ENCODE data around the gene BRD2.

Gene BRD2

DNA sequence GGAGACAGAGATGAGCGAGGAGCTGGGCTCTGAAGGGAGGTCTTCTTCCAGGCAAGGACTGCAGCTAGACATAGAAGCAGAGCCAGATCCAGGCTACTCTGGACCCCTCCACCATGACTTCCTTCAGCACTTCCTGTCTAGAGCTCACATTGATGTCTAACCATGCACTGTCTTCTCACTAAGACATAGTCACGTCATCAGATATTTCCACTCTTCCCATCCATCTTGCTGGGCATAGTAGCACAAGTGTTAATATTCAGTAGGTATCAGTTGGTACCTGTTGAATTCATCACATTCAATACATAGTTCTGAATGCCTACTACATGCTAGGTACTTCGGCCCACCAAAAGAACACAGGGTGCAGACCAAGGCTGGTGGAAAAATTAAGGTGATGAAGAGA is 18.4 kb upstream of the BRD2 start:
- no peak for DNase-seq

DNA sequence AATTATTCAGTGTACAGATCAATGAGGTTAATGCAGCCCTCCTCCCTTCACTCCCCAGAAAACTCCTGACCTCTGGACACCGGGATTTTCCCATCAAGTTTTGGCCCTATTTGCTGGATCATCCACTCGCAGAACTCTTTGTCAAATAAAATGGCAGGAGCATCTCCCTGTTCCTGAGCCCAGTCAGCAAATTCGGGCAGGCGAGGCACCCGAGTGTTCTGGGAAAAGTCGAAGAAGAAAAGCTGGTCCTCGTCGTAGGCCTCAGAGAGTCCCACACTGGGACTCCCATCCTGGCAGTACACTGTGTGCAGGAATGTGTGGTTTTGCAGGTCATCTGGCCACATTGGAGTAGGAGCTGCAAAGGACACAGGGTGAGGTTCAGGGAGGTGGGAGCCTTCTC is 17.9 kb upstream of the BRD2 start:
- DNase-seq, result no peak

DNA sequence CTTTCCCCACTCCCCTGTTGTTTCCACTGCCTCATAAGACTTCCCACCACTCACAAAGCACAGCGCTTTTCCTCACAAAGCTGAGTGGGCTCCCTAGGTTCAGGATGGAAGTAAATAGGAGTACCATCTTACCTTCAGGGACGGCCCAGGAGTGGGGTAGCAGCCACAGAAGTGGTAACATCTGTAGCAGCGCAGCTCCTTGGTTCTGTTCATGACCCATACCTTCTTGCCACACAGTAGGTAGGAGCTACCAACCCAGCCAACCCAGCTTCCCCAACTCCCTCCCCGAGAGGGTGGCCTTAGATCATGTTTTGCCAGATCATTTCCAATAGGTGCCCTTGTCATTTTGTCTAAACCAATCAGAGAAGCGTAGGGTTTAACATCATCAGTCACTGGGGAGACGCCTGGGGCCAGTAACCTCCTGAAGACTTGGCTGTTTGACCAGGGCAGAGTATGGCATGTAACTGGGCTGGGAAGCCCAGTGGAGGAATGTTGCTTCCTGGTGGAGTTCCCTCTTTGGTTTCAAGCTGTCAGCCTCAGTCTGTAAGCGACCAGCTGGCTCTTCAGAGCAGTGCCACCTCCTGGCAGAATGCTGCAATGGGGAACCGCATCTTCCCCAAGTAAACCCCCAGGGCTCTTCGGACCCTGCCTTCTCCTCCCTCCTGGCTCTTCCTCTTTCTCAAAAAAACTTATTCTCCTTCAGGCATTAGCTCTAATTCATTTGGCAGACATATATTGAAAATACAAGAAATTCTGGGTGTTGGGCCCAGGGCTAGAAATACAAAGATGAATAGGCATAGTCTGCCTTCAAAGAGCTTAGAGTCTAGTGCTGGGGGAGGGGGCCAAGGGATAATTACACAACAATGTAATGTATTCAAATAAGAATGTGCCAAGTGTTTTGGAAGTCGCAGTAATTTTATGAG is 15.3 kb upstream of the BRD2 start, which contains the start of gene HLA-DMA:
Gene HLA-DMA, minus strand, starts transcription at position 281 of the 923 bp plus-strand sequence. Its CDS starts 61 bp downstream, at position 220.
- no peak for DNase-seq

DNA sequence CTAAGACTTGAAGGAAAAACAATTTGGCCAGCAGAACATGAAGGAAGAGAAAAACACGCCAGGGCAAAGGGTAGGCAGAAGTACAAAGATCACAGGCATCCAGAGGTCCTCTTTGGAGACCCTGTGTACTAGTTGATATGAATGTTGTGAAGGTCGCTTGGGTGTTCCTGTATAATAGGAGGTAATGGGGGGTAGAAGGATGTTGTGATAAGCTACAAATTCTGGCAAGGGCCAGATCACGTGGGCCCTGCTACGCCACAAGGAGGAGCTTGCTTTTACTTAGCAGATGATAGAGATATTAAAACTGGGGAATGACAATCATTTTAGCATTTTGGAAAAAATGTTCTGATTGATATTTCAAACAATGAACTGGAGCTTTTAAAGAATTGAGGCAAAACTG is 14.6 kb upstream of the BRD2 start:
- DNase-seq, result no peak

DNA sequence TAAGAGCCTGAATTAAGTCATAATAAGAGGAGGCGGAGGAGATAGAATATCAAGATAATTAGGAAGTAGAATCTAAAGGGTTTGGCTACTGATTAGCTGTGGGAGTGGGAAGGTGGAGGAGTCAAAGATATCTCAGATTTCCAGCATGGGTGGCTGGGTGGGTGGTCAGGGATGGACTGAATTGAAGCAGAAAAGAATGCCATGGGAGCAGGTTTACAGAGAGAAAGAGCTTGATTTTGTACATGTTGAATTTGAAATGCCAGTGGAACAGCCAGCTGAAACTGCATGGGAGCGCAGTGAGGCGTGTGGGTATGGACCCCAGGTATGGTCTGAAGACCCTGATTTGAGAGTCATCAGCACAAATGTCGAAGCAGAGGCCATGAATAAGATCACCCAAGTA is 14.1 kb upstream of the BRD2 start:
- DNase-seq, result no peak

DNA sequence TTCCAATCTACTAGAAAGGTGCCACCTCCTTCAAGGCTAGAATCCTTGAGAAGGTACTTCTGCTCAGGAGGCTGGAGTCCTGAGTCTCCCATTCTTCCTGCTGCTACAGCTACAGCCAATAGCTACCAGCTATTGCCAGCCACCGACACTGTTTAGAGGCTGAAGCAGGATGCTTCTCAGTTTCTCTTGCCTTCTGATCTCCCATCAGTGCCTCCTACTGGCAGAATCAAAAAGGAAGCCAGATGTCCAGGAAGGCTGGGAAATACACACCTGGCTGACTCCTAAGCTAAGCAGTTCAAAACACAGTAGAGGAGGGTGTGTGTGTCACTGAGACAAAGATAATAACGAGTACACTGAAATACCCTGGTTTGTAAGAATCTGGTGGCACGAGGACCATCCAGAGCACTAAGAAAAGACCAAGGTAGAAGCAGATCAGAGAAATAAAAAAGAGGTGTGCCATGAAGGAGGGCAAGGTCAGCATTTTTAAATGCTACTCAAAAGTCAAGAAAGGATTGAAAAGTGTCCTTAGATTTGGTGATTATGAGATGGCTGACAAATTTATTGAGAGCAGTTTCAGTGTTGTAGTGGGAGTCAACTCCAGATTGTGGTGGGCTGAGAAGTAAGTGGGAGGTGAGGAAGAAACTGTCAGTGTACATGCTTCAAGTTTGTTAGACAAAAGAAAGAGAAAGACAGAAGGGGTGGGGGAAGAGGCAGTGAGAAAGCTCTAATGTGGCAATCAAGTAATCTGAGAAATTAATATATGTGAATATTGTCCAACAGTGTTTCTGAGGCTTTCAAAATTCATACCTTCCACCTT is 13.2 kb upstream of the BRD2 start:
- no peak for DNase-seq

DNA sequence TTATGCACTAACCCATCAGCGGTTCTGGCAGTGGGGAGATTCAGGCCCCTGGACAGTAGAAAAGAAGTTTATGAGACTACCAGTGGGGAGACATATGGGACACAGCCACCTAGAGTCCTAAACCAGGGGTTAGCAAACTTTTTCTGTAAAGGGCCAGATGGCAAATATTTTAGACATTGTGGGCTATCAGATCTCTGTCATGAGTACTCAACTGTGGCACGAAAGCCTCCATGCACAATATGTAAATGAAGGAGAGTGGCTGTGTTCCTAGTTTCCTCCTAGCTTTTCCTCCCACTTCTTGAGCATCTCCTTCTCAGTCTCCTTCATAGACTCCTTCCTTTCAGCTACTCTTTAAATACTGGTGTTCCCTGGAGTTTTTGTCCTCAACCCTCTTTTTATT is 12.2 kb upstream of the BRD2 start:
- no peak for DNase-seq

DNA sequence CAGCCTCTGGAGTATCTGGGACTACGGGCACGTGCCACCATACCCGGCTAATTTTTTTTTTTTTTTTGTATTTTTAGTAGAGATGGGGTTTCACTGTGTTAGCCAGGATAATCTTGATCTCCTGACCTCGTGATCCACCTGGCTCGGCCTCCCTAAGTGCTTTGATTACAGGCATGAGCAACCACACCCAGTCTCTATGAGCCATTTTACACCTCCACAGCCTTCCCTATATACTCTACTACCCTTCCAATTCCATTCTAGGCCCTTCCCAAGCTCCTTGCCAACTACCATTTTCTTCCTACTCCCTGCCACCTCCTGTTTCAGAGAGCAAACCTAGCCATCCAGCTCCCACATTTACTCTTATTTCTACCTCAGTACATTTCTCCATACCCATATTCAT is 7.8 kb upstream of the BRD2 start:
- no peak for DNase-seq

DNA sequence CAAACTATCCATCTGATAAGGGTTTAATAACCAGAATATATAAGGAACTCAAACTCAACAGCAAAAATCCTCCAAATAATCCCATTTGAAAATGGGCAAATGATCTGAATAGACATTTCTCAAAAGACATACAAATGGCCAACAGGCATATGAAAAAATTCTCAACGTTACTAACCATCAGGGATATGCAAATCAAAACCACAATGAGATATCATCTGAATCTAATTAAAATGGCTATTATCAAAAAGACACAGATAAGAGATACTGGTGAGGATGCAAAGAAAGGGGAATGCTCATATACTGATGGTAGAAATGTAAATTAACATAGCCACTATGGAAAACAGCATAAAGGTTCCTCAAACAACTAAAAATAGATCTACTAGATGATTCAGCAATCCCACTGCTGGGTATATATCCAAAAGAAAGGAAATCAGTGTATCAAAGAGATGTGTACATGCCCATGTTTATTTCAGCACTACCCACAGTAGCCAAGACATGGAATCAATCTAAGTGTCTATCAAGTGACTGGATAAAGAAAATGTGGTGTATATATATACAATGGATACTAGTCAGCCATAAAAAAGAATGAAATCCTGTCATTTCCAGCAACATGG is 6.1 kb upstream of the BRD2 start:
- no peak for DNase-seq

DNA sequence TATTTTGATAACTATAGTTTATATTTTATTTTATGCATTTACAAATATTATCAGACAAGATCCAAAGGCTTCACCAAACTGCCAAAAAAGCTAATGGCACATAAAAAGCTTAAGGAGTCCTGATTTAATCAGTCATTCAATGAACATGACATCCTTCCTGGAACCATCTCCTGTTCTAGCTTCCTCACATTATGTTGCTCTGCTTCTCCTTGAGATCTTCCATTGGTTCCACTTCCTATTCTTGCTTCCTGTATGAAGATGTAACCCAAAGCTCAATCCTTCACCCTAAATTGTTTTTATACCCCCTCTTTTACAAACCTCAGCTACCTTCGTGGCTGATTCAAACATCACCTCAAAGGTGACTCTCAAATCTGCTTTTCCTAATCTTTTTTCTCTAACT is 4.5 kb upstream of the BRD2 start:
- no peak for DNase-seq

DNA sequence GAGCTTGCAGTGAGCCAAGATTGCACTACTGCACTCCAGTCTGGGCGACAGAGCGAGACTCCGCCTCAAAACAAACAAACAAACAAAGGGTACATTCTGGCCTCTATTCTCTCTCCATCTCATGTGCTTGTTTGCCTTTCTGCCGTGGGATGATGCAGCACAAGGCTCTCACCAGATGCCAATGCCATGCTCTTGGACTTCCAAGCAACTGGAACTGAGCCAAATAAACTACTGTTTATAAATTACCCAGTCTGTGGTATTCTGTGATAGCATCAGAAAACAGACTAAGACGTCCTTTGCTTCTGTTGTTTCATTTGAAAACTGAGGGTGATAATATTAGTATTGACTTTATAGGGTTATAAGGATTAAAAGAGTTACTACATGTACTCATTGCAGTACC is 3.6 kb upstream of the BRD2 start:
- DNase-seq, result no peak

DNA sequence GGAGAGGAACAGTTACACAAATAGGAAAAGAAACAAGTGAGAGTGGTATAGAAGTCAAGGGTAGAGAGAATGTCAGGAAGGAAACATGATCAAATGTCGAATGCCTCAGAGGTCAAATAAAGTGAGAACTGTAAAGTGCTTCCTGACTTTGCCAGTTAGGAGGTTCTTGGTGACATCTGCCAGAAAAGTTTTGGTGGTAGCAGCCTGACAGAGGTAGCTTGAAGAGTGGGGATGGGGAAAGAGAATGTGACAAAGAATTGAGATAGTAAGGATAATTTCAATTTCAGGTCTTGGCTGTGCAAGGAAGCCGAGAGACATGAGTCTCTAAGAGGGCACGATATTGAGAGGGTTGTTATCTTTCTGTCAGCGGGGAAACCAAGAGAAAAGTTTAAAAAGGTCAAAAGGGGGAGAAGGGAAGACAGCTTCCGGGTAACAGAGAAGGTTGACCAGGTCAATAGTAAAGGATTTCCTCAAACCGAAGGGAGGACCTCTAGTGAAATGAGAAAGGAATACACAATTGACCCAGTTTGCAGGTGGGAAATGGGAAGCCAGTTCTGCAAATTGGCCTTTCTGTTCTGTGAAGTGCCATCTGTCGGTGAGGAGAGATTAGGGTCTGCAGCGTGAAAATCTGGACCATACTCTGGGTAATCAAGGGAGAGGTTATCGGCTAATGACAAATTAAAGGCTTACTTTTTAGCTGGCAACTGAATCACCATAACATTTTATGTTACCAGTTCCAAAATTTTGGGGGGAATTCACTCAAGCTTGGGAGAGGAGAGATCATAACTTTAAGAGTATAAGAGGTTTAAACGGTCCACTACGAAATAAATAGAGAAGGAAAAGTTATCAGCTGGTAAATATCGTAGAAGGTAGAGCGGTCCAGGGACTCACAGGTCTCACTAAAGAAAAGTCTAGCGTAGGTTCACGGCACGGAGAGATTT is 973 bp upstream of the BRD2 start:
- peak; percentile 67 for DNase-seq

DNA sequence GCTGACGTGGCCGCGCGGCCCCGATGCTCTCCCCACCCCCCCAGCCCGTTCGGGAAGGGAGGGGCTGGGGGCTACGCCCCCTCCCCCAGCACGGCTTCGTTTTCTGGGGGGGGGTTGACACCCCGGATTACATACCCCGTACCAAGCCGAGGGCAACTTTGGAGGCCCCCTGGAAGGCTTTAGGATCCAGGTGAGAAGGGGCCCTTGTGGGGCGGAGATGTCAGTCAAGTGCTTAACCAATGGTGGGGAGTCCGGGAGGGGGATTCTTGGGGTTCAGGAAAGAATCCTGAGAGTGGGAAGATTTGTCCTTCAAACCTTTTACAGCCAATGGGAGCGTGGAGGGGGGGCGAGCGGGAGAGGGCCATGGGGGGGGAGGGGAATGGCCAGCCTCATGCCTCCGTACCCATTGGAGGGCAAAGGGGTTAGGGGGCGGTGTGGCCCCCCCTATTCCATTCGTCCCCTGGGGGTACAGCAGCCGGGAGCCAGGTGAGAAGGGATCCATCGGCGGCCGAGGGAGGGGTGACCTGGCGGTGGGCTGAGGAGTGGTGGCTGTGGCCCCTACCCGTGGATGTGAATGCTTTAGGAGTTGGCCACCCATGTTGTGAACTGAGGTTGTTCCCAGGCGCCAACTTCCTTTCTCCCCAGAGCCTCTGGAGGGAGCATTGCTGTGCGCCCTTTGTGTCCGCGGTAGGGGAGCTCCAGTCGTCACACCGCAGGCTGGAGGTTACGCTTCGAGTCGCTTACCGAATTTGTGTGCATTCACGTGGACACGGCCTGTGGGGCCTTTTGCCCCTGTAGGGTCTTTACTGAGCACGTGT is 682 bp downstream of the BRD2 start:
- DNase-seq, result peak; percentile 79

DNA sequence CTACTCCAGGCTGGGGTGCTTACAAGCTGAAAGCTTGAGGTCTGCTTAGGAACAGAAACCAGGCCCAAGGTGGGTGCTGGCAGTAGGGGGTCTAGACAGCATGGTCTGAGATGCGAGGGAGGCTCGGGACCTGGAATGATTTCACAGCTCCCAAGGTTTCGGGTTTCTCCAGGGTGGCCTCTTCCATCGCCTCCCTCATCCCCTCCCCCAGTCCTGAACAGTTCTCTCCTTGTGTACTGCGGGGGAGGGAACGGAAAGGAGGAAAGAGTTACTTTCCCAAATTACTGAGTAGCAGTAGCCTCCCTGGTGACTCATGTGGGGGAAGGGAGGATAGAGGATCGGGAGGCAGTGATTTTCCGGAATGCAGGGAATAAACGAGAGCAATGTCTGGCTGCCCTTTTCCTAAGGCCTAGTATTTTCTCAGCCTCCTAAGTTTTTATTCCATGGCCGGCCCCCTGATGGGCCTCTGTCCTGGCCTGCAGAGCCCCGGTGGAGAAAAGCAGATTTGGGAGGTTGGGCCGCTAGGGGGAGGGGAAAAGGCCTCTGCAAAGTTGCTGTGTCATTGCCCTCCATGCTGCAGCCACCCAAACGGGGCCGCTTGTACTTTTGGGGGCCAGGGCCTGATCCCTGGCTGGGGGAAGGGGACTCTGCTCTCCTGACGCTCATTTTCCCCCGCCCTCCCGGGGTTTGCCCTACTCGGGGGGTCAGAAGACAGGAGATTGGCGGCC is 1.5 kb downstream of the BRD2 start:
- peak; percentile 68 for DNase-seq

DNA sequence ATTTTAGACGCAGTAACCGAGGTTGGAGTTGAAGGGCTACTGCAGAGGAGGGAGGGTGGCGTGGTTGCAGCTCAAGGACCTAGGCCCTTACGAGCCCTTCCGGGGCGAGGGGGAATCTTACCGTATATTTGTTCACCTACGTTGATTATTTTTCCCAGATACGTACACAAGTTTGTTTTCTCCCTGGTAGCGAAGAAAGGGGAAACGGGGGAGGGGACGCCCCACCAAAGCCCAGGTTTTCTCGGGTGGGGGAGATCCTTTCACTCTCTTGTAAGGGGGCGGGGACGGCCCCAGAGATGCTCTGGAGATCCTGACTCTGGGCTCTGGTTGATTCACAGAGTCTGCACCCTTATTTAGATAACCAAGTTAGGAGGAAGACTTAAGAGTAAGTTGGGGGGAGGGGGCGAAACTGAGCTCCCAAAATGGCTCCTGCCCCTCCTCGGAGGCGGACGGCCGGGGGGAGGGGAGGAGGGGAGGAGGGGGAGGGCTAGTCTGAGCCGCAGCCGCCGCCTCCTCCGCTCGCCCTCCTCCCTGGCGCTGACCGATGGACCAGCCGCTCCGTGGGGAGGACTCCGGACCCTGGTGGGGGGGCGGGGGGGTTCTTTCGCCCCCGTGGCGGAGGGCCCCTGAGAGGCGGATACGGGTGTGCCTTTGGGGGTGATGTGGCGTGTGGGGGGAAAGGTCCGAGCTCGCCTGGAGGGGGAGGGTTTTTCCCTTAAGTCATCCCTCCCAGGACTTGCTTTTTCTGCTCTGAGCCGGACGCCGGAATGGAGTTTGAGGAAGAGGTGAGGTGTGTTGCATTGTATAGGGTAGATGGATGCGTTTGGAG is 2.2 kb downstream of the BRD2 start:
- peak; percentile 82 for DNase-seq

DNA sequence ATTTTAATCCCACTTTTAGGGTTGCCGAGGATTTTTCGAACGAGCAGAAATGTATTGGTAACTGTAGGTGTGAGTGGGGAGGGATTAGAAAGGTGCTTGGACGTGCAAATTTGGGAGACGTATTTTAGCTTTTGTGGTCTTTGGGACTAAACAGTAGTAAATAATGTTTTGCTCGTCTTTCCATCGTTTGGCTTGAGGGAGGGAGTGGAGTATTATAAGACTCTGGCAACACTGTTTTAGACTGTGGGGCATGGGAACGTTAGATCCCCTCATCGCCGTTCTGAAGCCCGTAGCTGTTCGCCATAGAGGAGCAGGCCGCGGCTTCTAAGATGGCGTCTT is 2.8 kb downstream of the BRD2 start:
- DNase-seq, result no peak

DNA sequence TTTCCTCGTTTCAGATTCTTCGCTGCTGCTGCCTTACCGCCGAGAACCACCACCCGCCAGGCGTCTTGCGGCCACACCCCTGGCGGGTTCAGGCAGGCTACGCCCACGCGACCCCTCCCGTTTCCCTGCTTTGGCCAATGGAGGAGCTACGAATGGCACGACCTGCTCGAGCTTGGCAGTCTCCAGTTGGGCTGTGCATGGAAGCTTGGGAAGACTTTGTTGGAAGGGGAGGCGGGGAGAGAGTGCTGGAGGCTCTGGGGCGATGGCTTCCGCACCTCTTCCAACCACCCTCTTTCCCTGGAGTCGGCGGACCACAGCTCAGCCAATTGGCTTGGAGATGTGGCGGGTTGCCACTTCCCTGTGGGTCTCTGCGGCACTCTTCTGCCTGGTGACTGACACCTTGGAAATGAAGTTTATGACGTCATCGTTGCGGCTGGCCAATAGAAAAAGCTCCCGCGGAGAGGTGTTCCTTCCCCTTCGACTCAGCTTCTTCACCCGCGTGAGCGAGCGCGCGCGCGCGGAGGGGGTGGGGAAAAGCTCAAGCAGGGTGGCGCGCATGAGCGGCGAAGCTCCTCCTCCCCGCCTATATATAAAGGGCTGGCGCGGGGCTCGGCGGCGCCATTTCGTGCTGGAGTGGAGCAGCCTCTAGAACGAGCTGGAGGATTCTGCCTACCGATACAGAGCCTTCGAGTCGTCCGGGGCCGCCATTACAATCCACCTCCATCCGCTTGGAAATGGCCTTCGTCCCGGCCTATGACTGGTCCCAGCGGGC is 3.4 kb downstream of the BRD2 start:
- peak; percentile 99 for DNase-seq

DNA sequence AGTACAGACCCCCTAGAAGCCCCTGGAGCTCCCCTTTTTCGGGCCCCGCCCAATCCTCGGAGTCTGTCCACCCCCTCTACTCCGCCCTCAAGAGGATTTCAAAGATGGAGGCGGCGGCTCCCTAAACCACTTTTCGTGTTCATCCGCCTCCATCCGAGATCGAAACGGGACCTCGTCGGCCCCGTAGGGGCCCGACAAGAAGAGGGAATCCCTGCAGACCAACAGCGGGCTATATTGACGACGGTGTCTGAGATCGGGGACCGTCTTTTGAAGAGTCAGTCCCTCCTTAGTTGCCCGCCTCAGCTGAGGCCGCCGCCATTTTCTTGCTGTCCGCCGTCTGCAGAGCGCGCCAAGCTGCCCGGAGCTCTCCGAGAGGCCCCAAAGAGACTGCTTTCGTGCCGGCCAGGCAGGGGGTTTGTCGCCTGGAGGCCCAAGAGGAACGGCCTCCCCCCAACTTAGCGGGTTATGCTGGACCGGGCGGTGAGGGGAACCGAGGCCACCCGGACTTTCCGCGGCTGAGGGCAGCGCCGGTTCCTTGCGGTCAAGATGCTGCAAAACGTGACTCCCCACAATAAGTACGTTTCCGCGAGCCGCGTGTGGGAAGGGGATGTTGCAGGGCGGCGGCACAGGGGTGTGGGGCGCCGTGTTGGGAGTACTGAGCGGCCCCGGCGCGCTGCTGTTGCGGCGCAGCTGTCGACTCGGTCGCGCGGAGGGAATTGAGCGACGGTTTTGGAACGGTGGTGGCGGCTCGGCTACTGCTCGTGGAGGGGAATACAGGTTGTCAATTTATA is 4.2 kb downstream of the BRD2 start:
- DNase-seq, result no peak

Data from DMS79 treated with DMSO at 0.1 percent for 48 hours (cell line).